Inferior parietal cortex (tissue), 1 donor: ENCODE results near the gene C2CD3.

ENCODE experiments used
- DNase-seq: peaks from one replicate; pipeline ENCODE4 v3.0.0-alpha.2; 2016; ENCODE audit errors: extremely low spot score

C2CD3 gene

DNA sequence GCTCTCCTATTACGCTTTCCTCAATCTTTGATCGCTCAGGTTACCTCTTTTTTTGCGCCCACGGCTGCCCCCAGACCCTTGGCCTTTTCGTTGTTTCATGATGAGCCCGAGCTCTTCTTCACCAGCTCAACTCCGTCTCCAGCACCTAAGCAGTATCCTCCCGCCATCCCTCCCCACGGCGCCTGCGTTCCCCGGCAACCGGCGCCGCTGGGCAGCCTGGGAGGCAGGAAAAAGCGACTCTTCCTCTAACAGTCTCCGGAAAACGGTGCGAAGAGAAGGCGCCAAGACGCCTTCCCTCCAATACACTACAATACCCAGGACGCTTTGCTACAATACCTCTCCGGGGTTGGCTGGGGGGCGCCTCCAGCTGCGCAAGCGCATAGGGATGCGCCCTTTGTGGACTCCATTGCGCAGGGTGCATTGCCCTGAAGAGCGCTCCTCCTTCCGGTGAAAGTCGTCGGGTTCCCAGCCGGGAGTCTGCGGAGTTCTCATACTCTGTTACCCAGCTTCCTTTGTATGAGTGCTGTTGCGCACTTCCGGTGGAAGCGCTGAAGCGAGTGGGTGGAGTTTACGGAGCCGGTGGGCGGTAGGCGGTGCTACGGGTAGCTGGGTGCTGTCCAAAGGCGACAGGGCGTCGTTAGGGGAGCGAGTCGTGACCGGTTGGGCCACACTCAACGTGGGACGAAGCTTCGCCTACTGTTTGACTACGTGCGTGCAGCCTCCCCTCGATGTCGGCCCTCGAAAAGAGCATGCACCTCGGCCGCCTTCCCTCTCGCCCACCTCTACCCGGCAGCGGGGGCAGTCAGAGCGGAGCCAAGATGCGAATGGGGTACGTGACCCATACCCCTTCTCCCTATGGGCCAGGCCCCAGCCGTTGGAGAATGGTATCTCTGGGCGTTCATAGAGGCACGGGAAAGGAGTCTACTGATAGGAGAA is at the start of gene C2CD3, which contains the start of gene PPME1:
Gene C2CD3 (minus strand): TSS at position 309 of the 936 bp plus-strand sequence. CDS start 210 bp downstream, at position 99.
Gene PPME1 (plus strand): TSS at position 596 of the 936 bp plus-strand sequence. CDS start 133 bp downstream, at position 729.
- DNase-seq = peak; percentile 100

- DNase-seq = no peak
Observed at GRCh38 chr11:74220376-74220775, 49.6 kb upstream of the C2CD3 start.

- DNase-seq = no peak
Observed at GRCh38 chr11:74212533-74212932, 41.7 kb upstream of the C2CD3 start.

DNA sequence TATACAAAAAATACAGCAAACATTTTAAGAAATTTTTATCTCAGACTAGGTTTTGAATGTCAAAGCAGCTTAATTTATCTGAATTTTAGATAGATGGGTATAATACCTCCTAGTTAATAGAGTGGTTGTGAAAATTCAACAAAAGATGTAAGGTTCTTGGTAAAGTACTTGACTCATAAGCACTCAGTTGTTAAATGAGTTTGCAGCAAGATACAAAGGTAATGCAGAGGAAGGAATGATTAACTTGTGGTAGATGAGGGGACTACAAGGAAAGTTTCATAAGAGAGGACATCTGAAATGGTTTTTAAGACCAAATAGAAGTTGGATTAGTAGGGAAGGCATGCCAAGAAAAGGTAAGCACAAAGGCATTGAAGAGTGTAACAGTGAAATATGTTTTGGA is 37.7 kb upstream of the C2CD3 start:
- DNase-seq = no peak

- no peak for DNase-seq
Observed at GRCh38 chr11:74206746-74207145, 35.9 kb upstream of the C2CD3 start.

DNA sequence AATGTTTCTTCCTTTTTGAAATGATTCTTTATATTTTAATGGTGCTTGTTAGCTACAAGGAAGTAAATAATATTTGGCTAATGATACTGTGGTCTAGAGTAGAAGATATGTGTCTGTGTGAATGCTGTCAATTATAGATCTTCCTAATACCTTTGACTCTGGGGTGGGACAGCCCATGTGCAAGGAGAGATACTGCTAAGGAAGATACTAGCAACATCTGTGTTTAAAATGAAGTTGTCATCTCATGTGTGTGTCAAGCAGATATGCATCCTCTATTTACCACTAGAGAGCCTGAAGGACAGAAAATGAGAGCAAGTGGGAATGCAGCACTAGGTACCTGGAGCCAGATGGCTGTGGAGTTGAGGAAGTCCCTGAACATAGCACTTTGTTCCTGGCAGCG is 34.4 kb upstream of the C2CD3 start:
- DNase-seq = no peak

- no peak for DNase-seq
Observed at GRCh38 chr11:74204701-74205100, 33.9 kb upstream of the C2CD3 start.

DNA sequence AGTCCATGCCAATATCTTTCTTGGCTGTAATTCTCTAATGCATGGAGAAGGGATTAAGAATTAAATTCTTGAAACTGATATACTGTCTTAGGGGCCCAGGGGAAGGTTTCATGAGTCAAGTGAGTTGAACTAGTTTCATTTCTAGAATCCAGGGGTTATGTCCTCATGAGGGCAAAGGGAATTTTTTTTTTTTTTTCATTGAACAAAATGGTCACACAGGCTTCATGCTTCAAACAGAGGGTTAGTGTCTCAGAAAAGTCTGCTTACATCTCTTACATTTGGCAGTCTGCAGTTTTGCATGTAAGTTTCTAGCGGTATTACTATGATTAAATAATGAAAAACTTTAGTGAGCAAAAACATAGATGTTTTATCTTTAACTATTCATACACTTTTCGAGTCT is 33.2 kb upstream of the C2CD3 start:
- no peak for DNase-seq

DNA sequence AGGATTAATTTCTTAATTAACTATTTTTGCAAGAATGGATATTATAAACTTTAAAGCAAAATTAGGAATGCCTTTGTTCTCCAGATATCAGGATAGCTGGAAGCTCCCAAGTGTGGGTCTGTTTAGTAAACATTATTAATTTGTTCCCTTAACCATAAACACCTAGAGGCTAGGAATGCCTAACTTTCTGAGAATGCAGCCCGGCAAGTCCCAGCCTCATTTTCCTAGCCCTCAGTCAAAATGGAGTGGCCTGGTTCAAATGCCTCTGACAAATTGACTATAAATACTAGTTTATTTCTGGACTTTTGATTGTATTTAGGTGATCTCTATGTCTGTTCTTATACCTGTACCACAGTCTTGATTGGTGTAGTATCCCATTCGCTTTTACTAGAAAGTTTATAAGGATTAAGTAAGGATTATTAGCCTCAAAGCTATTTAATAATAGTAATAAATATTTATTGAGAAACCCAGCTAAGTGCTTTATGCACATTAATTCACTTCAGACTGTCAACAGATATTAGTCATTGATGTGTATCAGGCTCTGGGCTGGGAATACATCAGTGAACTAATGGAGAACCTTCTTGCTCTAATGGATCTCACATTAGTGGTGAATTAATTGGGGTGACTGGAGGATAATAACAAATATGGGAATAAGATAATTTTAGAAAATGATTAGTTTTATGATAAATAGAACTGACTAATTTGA is 26.1 kb upstream of the C2CD3 start:
- no peak for DNase-seq

DNA sequence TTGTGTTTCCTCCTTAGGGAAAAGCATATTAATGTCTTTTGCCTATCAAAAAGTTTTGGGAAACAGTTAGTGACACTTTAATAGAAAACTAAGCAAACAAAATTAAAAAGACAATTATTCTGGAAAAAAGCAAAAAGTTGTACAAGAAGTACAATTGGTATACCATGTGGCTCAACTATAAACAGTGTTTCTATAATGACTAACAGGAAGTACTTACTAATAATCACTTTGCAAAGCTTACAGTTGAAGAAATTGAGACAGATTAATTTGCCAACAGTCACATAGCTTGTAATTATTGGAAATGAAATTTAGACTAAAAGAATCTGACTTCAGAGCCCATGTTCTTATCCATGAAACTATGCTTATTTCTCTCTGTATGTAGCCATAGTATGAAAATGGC is 25.0 kb upstream of the C2CD3 start:
- no peak for DNase-seq

GRCh38 chr11:74185695-74186094 is 14.9 kb upstream of the C2CD3 start:
- DNase-seq = no peak

GRCh38 chr11:74185285-74185684 is 14.5 kb upstream of the C2CD3 start:
- no peak for DNase-seq

DNA sequence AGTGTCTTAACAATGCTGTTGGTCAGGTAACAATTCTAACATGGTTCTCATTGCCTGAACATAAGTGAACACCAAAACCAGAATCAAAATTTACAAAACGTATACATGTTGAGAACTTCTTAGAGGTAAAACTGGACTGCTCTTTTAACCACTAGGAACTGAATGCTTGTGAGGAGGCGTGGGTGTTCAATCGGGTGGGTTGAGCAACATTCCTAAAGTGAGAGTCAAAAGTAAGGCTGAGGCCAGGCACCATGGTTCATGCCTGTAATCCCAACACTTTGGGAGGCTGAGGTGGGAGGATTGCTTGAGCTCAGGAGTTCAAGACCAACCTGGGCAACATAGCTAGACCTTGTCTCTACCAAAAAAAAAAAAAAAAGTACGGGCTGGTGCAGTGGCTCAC is 11.8 kb upstream of the C2CD3 start:
- no peak for DNase-seq

DNA sequence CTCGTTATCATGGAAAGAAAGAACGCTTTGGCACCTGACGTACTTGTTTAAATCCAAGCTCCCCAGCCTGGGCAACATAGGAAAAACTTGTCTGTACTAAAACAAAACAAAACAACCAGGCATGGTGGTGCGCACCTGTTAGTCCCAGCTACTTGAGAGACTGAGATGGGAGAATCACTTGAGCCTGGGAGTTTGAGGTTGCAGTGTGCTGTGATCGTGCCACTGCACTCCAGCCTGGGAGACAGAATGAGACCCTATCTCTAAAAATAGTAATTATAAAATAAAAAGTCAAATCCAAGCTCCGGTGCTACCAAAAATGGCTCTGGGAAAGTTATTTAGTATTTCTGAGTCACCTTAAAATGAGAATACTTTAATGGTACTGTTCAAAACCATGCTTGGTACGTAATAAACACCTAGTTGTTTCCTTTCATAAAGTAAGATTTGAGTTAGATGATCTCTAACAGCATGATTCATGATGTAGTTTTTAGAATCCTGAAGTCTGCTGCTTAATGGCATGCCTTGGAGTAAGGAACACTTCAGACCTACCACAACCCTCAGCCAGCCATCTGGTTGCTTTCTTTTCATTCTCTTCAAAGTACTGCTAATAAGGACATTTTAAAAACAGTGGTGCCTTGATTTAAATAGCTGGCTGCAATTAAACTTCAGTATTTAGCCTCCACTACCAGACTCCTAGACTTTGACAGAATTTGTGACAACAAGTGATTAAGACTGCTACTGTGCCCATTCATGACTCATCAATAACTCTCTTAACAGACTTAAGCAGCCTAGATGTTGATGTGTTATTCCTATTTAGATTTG is 8.6 kb upstream of the C2CD3 start:
- DNase-seq = no peak

DNA sequence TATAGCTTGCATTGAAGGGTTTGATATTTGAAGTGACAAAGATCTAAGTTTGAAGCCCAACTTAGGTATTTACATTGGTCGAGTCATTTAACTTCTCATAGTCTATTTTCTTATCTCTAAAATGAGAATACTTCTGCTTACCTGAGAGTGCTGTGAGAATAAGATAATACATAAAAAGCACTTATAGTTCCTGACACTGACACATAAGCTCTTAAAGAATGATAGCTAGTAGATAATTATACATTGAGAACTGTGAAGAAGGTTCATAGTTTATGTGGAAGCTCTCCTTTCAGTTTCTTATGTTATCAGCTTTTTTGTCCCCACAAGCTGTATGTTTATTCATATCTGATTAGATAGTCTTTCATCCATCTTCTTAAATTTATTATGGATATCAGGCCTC is 5.1 kb upstream of the C2CD3 start:
- DNase-seq = no peak

- DNase-seq = no peak
Observed at GRCh38 chr11:74171997-74172396, 1.2 kb upstream of the C2CD3 start.

DNA sequence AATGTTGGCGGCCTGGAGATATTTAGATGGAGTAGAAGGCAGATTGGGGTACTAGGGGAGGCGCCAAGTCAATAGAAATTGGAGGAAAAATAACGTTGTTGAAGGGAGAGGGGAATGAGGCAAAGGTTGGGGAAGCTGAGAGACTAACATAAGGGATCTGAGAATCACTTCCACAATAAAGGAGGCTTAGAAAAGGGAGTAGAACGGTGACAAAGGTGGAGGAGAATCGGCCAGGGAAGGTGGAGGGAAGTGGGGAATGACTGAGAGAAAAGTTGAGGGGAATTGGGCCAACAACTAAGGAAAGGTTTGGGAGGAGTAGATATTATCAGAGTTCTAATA is 797 bp upstream of the C2CD3 start:
- DNase-seq = no peak

DNA sequence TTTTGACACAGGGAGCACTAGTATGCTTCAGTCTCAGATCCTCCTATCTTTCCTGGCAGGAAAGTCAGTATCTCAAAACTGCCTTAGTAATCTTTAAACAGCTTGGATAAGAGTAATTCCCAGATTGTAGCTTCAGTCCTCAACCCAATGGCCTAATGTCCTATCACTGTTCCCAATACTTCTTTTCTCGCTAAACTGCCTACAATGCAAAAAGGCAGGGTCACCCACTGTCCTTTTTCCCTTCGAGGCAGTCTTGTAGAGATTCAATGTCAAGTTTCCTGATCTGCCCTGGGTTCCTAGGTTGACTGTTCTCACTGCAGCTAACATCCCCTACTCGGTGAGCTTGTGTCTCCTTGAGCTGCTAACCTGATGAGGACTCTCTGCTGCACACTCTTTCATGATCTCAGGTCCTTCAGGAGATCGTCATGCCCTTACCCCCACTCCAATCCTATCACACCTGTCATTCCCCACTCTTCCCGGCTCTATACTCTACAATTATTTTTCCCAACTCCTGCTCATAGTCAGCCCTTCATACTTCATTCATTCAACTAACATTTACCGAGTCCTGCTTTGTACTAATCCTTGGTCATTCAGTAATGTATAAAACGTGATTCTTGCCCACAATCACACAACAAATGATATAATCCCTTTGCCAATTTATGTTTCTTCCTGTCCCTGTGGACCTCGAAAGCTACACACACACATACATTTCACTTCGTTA is 904 bp downstream of the C2CD3 start:
- DNase-seq = no peak

GRCh38 chr11:74168838-74169237 is 2.0 kb downstream of the C2CD3 start:
- no peak for DNase-seq

- DNase-seq = no peak
Observed at GRCh38 chr11:74162681-74163467, 7.9 kb downstream of the C2CD3 start.

GRCh38 chr11:74159642-74160041 is 11.2 kb downstream of the C2CD3 start:
- no peak for DNase-seq
